Measurements from ENCODE around the gene FLYWCH2. TPM values are rescaled to one million over a fixed set of nuclear protein-coding genes. Genes with fewer than 3 reads are reported as not detected.

Gene FLYWCH2
- total RNA-seq, 1 donor from 2014 or later: 32.1 TPM

- peak in 1 of 2 donors; percentile 23 for DNase-seq (ENCODE audit: low read depth in 2 of 2)
Measured at GRCh38 chr16:2881783-2882649, 999 bp upstream of the FLYWCH2 start.

GRCh38 chr16:2883458-2883908, 468 bp downstream of the FLYWCH2 start:
- peak in 1 of 2 donors; percentile 21 for DNase-seq (ENCODE audit: low read depth in 2 of 2)

GRCh38 chr16:2884041-2884451, 1.0 kb downstream of the FLYWCH2 start:
- DNase-seq (ENCODE audit: low read depth in 2 of 2): peak in 1 of 2 donors; percentile 26

GRCh38 chr16:2894231-2894630, 11.2 kb downstream of the FLYWCH2 start:
- DNase-seq (ENCODE audit: low read depth in 2 of 2): no peak

- no peak for DNase-seq (ENCODE audit: low read depth in 2 of 2)
Measured at GRCh38 chr16:2895813-2896212, 12.8 kb downstream of the FLYWCH2 start.

- DNase-seq (ENCODE audit: low read depth in 2 of 2): no peak
Measured at GRCh38 chr16:2896480-2897010, 13.5 kb downstream of the FLYWCH2 start.

GRCh38 chr16:2897110-2897509, 14.1 kb downstream of the FLYWCH2 start:
- DNase-seq (ENCODE audit: low read depth in 2 of 2): no peak

GRCh38 chr16:2898831-2899563, 16.0 kb downstream of the FLYWCH2 start:
- DNase-seq (ENCODE audit: low read depth in 2 of 2): no peak

GRCh38 chr16:2899564-2900072, 16.6 kb downstream of the FLYWCH2 start:
- DNase-seq (ENCODE audit: low read depth in 2 of 2): no peak

GRCh38 chr16:2900526-2901075, 17.6 kb downstream of the FLYWCH2 start:
- no peak for DNase-seq (ENCODE audit: low read depth in 2 of 2)

- no peak for DNase-seq (ENCODE audit: low read depth in 2 of 2)
Measured at GRCh38 chr16:2902337-2903130, 19.5 kb downstream of the FLYWCH2 start.

GRCh38 chr16:2904100-2904921, 21.3 kb downstream of the FLYWCH2 start:
- DNase-seq (ENCODE audit: low read depth in 2 of 2): peak; percentile 87 to 91

- no peak for DNase-seq (ENCODE audit: low read depth in 2 of 2)
Measured at GRCh38 chr16:2904922-2905240, 21.9 kb downstream of the FLYWCH2 start.

- DNase-seq (ENCODE audit: low read depth in 2 of 2): peak; percentile 100
Measured at GRCh38 chr16:2905241-2905987, 22.4 kb downstream of the FLYWCH2 start.

- DNase-seq (ENCODE audit: low read depth in 2 of 2): no peak
Measured at GRCh38 chr16:2905988-2906387, 23.0 kb downstream of the FLYWCH2 start.

GRCh38 chr16:2907084-2907753, 24.2 kb downstream of the FLYWCH2 start:
- peak in 1 of 2 donors; percentile 55 for DNase-seq (ENCODE audit: low read depth in 2 of 2)

GRCh38 chr16:2910441-2910969, 27.5 kb downstream of the FLYWCH2 start:
- no peak for DNase-seq (ENCODE audit: low read depth in 2 of 2)

GRCh38 chr16:2911638-2912329, 28.8 kb downstream of the FLYWCH2 start, which contains the start of gene FLYWCH1:
Gene FLYWCH1, plus strand, starts transcription at chr16:2911931. Its CDS starts 17,755 bp downstream, at chr16:2929686.
- DNase-seq (ENCODE audit: low read depth in 2 of 2): peak; percentile 99

Data from lung microvascular endothelial cell (primary cell).